ENCODE data around the gene MCCC2. TPM values are rescaled to one million over a fixed set of nuclear protein-coding genes. Genes with fewer than 3 reads are reported as not detected.

The MCCC2 gene
- total RNA-seq, 6 experiments from 2014 or later: 70.4 to 92.7 (median 81.0) TPM

GRCh38 chr5:71651579-71651978 is 64.4 kb downstream of the MCCC2 start:
- H3K27ac ChIP-seq: no peak overlapping the region
- ATAC-seq: no peak
- peaks cover 0 to 68% (median 19%) of the 10 kb centered on the region in 4 donors for H3K36me3 ChIP-seq
- H3K4me3 ChIP-seq: no peak overlapping the region
- H3K9me3 ChIP-seq: no peaks in the 10 kb centered on the region
- H3K4me1 ChIP-seq: no peaks in the 10 kb centered on the region
- no peaks in the 10 kb centered on the region for H3K27me3 ChIP-seq
- no peak for TF ChIP-seq POLR2A (IDR thresholded peaks at IDR 0.05)
- TF ChIP-seq, protein P1, sequence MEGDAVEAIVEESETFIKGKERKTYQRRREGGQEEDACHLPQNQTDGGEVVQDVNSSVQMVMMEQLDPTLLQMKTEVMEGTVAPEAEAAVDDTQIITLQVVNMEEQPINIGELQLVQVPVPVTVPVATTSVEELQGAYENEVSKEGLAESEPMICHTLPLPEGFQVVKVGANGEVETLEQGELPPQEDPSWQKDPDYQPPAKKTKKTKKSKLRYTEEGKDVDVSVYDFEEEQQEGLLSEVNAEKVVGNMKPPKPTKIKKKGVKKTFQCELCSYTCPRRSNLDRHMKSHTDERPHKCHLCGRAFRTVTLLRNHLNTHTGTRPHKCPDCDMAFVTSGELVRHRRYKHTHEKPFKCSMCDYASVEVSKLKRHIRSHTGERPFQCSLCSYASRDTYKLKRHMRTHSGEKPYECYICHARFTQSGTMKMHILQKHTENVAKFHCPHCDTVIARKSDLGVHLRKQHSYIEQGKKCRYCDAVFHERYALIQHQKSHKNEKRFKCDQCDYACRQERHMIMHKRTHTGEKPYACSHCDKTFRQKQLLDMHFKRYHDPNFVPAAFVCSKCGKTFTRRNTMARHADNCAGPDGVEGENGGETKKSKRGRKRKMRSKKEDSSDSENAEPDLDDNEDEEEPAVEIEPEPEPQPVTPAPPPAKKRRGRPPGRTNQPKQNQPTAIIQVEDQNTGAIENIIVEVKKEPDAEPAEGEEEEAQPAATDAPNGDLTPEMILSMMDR (IDR thresholded peaks at IDR 0.05): no peak
- 91% methylated on average over 3 of the region's 3 CpGs for WGBS (ENCODE audit: insufficient coverage, low coverage, low lambda C conversion rate, missing lambda C conversion rate)
- intact Hi-C loops (cut with DNase I): no loop called here
- no peak for DNase-seq

DNA sequence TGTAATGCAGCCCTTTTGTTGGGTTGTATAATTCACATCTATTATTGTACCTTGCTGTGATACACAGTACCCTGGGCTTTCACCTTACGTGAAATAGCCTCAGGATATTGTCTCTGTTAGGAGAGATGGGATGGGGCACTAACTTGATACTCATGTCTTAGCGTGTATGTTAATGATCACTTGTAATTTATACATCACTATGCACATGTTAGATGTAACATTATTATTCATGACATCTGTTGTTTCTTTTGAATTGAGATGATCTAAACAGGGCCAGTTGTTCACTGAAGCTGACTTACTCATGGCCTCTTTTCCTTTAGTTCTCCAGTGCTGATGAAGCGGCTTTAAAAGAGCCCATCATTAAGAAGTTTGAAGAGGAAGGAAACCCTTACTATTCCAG is 65.2 kb downstream of the MCCC2 start:
- DNase-seq: no peak
- intact Hi-C loops (cut with DNase I): no loop called here
- peaks cover 0 to 71% (median 20%) of the 10 kb centered on the region in 4 donors for H3K36me3 ChIP-seq
- no peaks in the 10 kb centered on the region for H3K4me1 ChIP-seq
- H3K4me3 ChIP-seq: no peak overlapping the region
- no peaks in the 10 kb centered on the region for H3K9me3 ChIP-seq
- H3K27ac ChIP-seq: no peak overlapping the region
- TF ChIP-seq, protein P1 (IDR thresholded peaks at IDR 0.05): no peak
- no peak for TF ChIP-seq POLR2A (IDR thresholded peaks at IDR 0.05)
- WGBS (ENCODE audit: insufficient coverage, low coverage, low lambda C conversion rate, missing lambda C conversion rate): 67% methylated on average over 3 of the region's 3 CpGs
- no peaks in the 10 kb centered on the region for H3K27me3 ChIP-seq
- ATAC-seq: no peak

DNA sequence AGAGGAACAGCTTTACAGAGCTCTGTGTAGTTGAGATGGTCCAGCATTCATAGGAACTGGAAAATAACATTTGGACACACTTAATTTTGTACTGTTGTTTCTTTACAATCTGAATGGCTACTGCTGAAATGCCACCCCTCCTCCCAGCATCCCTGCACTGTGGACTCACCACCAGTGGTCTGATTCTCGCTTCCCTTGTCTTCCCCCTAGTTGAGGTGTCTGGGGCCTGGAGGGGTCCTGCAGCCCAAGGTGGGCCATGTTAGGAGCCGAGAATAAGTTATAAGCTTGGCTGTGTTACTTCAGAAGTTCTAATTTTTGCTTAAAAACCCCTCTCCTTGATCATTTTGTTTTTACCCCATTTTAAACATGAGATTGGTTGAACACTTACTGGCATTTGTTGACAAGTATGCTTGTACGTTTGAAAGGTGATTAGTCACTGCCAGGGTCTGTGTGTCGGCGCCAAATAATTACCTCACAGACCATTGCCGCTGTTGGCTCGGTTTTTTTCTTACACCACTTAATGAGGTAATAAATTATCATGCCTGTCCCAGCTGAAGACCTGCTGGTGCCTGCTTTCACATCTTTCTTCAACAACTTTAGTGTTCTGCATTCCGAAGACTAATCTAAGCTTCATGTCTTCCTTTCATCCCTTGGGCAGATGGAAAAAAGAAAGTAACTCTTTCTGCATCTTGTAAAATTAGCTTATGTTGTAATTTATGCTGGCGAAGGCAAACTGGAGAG is 65.8 kb downstream of the MCCC2 start:
- intact Hi-C loops (cut with DNase I): no loop called here
- WGBS (ENCODE audit: insufficient coverage, low coverage, low lambda C conversion rate, missing lambda C conversion rate): 73% methylated on average over 9 of the region's 9 CpGs
- DNase-seq: no peak
- Histone ChIP-seq H3K27me3 (no peaks in the 10 kb centered on the region), H3K9me3 (no peaks in the 10 kb centered on the region), H3K27ac (no peak overlapping the region), H3K4me3 (no peak overlapping the region), H3K36me3 (peaks cover 0 to 74% (median 24%) of the 10 kb centered on the region in 4 donors), H3K4me1 (no peaks in the 10 kb centered on the region)
- TF ChIP-seq, protein P1 (IDR thresholded peaks at IDR 0.05): no peak
- no peak for TF ChIP-seq POLR2A (IDR thresholded peaks at IDR 0.05)
- no peak for ATAC-seq

DNA sequence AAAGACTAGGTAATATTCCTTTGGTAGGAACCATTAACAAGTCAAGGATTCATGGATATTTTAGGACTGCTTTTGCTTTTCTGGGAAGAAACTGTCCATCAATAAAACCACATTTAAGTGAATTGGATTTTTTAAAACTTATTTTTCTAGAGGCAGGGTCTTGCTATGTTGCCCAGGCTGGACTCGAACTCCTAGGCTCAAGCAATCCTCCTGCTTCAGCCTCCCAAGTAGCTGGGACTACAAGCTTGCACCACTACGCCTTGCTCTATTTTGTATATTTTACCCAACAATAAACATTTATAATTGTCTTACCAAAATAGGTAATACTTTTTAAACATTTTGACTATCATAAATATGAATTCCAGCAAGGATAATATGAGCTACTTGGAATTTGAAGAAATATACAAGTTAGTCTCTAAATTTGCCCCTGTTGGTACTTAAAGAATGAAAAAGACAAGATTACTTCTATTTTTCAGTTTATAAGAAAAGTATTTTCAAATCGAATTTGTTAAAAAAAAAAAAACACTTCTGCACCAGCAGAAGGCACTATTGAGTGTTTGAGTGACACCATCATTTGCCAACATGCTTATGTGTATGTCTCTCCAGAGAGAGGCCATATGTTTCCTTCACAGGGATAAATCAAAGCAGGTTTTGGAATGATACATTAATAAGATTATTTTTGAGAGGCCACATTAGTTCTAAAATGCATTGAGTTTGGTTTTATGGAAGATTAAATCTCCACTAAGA is 71.9 kb downstream of the MCCC2 start:
- intact Hi-C loops (cut with DNase I): no loop called here
- Histone ChIP-seq H3K4me1 (no peaks in the 10 kb centered on the region), H3K36me3 (peaks cover 0 to 26% (median 5%) of the 10 kb centered on the region in 4 donors), H3K9me3 (no peaks in the 10 kb centered on the region), H3K4me3 (no peak overlapping the region), H3K27ac (no peak overlapping the region), H3K27me3 (no peaks in the 10 kb centered on the region)
- DNase-seq: no peak
- peak in 1 of 4 donors; percentile 30 for ATAC-seq
- TF ChIP-seq POLR2A (IDR thresholded peaks at IDR 0.05): no peak
- TF ChIP-seq, protein P1 (IDR thresholded peaks at IDR 0.05): peak in 2 of 4 donors; percentile 7 to 29
- WGBS (ENCODE audit: insufficient coverage, low coverage, low lambda C conversion rate, missing lambda C conversion rate): 86% methylated on average over 3 of the region's 3 CpGs
